GM06990 (cell line): ENCODE data around the gene MMUT.
"Not testable (repeated sequence)": the region's sequence is repeated elsewhere in the genome, so short reads cannot be mapped to it uniquely, and the experiment has no call there.

Source experiments
- DNase-seq: peaks from one replicate; pipeline ENCODE4 v3.0.0-alpha.2; 2011; ENCODE audit not compliant: insufficient read length; ENCODE audit errors: extremely low read depth
- H3K27me3 ChIP-seq: replicated peaks from 2 replicates; pipeline ENCODE4 v1.6.0; 2011; ENCODE audit warnings: low read length; ENCODE audit not compliant: control insufficient read depth, insufficient read depth
- H3K36me3 ChIP-seq: 2 replicates; pipeline ENCODE4 v1.5.1; 2011; ENCODE audit warnings: low read length; ENCODE audit not compliant: control insufficient read depth, insufficient read depth
- H3K4me3 ChIP-seq: replicated peaks from 2 replicates; pipeline ENCODE4 v1.5.1; 2011; ENCODE audit warnings: low read depth, mild to moderate bottlenecking, control low read depth, low read length
- CTCF ChIP-seq: IDR thresholded peaks from 2 replicates; pipeline ENCODE4 v1.5.1; 2011; ENCODE audit warnings: low read length, control low read depth, mild to moderate bottlenecking, inconsistent platforms; ENCODE audit not compliant: insufficient read depth, poor library complexity, severe bottlenecking

The MMUT gene

DNA sequence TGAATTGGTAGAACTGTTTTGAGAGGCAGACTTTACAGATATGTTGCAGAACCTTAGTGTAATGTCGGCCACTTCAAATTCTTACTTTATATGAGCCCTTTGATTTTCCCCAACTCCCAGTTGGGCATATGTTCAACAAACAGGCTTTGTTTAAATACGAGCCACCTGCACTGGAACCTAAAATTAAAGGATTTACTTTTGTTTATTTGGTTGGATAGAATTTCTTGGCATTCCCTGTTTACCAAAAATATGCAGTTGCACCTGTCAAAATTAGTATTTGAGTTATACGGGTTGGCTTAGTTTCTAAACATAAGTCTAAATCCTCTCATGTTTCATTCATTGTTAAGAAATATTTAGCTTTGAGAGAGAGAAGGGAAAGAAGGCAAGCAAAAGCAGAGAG lies 34.3 kb upstream of the MMUT start:
- no peak for DNase-seq
- no peak for TF ChIP-seq CTCF
- Histone ChIP-seq H3K27me3 (no peaks in the 10 kb centered on the region), H3K4me3 (no peak overlapping the region), H3K36me3 (no peaks in the 10 kb centered on the region)

GRCh38 chr6:49490633-49491032 lies 27.6 kb upstream of the MMUT start:
- H3K4me3 ChIP-seq: no peak overlapping the region
- DNase-seq: no peak
- H3K36me3 ChIP-seq: no peaks in the 10 kb centered on the region; the same call in 1 of the 2 replicates
- H3K27me3 ChIP-seq: no peaks in the 10 kb centered on the region
- no peak for TF ChIP-seq CTCF

- not testable (repeated sequence) for H3K36me3 ChIP-seq, H3K27me3 ChIP-seq, H3K4me3 ChIP-seq, DNase-seq
These were observed 20.3 kb upstream of the MMUT start for GRCh38 chr6:49483380-49483779.

GRCh38 chr6:49481846-49482245 lies 18.8 kb upstream of the MMUT start:
- not testable (repeated sequence) for H3K4me3 ChIP-seq, DNase-seq, H3K36me3 ChIP-seq, H3K27me3 ChIP-seq

GRCh38 chr6:49479308-49479970 lies 16.4 kb upstream of the MMUT start:
- DNase-seq: no peak
- no peaks in the 10 kb centered on the region for H3K27me3 ChIP-seq
- TF ChIP-seq CTCF: no peak
- no peak overlapping the region for H3K4me3 ChIP-seq
- H3K36me3 ChIP-seq: no peaks in the 10 kb centered on the region; the same call in 1 of the 2 replicates

DNA sequence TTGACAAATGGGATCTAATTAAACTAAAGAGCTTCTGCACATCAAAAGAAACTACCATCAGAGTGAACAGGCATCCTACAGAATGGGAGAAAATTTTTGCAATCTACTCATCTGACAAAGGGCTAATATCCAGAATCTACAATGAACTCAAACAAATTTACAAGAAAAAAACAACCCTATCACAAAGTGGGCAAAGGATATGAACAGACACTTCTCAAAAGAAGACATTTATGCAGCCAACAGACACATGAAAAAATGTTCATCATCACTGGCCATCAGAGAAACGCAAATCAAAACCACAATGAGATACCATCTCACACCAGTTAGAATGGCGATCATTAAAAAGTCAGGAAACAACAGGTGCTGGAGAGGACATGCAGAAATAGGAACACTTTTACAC lies 13.5 kb upstream of the MMUT start:
- not testable (repeated sequence) for H3K36me3 ChIP-seq, H3K27me3 ChIP-seq, H3K4me3 ChIP-seq, DNase-seq

- DNase-seq: no peak
- no peak overlapping the region for H3K4me3 ChIP-seq
- no peak for TF ChIP-seq CTCF
- no peaks in the 10 kb centered on the region for H3K36me3 ChIP-seq
- H3K27me3 ChIP-seq: no peaks in the 10 kb centered on the region
These were observed 5.0 kb upstream of the MMUT start for GRCh38 chr6:49468042-49468441.
